Measurements from ENCODE around the gene ZNF184.

Gene ZNF184

GRCh38 chr6:27479319-27480182 is 6.6 kb upstream of the ZNF184 start:
- peak; percentile 70 to 91 (median 81) for DNase-seq (ENCODE audit: low read depth in 3 of 3, low spot score in 1 of 3)

GRCh38 chr6:27478706-27479318 is 5.9 kb upstream of the ZNF184 start:
- DNase-seq (ENCODE audit: low read depth in 3 of 3, low spot score in 1 of 3), result peak; percentile 69 to 82 (median 76)

GRCh38 chr6:27478141-27478705 is 5.3 kb upstream of the ZNF184 start:
- DNase-seq (ENCODE audit: low read depth in 3 of 3, low spot score in 1 of 3), result no peak

GRCh38 chr6:27477318-27478013 is 4.6 kb upstream of the ZNF184 start:
- DNase-seq (ENCODE audit: low read depth in 3 of 3, low spot score in 1 of 3), result no peak

GRCh38 chr6:27476090-27476489 is 3.2 kb upstream of the ZNF184 start:
- no peak for DNase-seq (ENCODE audit: low read depth in 3 of 3, low spot score in 1 of 3)

- no peak for DNase-seq (ENCODE audit: low read depth in 3 of 3, low spot score in 1 of 3)
These were observed 1.8 kb upstream of the ZNF184 start for GRCh38 chr6:27474672-27475071.

- DNase-seq (ENCODE audit: low read depth in 3 of 3, low spot score in 1 of 3), result no peak
These were observed 1.2 kb upstream of the ZNF184 start for GRCh38 chr6:27474172-27474465.

GRCh38 chr6:27472182-27472616 is 706 bp downstream of the ZNF184 start:
- peak in 2 of 3 donors; percentile 13 to 19 for DNase-seq (ENCODE audit: low read depth in 3 of 3, low spot score in 1 of 3)

- no peak for DNase-seq (ENCODE audit: low read depth in 3 of 3, low spot score in 1 of 3)
These were observed 1.4 kb downstream of the ZNF184 start for GRCh38 chr6:27471365-27472115.

GRCh38 chr6:27470023-27470422 is 2.9 kb downstream of the ZNF184 start:
- DNase-seq (ENCODE audit: low read depth in 3 of 3, low spot score in 1 of 3), result no peak

- no peak for DNase-seq (ENCODE audit: low read depth in 3 of 3, low spot score in 1 of 3)
These were observed 4.6 kb downstream of the ZNF184 start for GRCh38 chr6:27468334-27468733.

- no peak for DNase-seq (ENCODE audit: low read depth in 3 of 3, low spot score in 1 of 3)
These were observed 20.4 kb downstream of the ZNF184 start for GRCh38 chr6:27452496-27452897.

GRCh38 chr6:27451660-27452390 is 21.1 kb downstream of the ZNF184 start:
- no peak for DNase-seq (ENCODE audit: low read depth in 3 of 3, low spot score in 1 of 3)

- DNase-seq (ENCODE audit: low read depth in 3 of 3, low spot score in 1 of 3), result no peak
These were observed 24.4 kb downstream of the ZNF184 start for GRCh38 chr6:27448456-27448855.

- DNase-seq (ENCODE audit: low read depth in 3 of 3, low spot score in 1 of 3), result no peak
These were observed 30.0 kb downstream of the ZNF184 start for GRCh38 chr6:27442932-27443331.

- no peak for DNase-seq (ENCODE audit: low read depth in 3 of 3, low spot score in 1 of 3)
These were observed 31.9 kb downstream of the ZNF184 start for GRCh38 chr6:27441001-27441400.

GRCh38 chr6:27439371-27439770 is 33.5 kb downstream of the ZNF184 start:
- DNase-seq (ENCODE audit: low read depth in 3 of 3, low spot score in 1 of 3), result no peak

- no peak for DNase-seq (ENCODE audit: low read depth in 3 of 3, low spot score in 1 of 3)
These were observed 39.2 kb downstream of the ZNF184 start for GRCh38 chr6:27433714-27434113.

- no peak for DNase-seq (ENCODE audit: low read depth in 3 of 3, low spot score in 1 of 3)
These were observed 43.9 kb downstream of the ZNF184 start for GRCh38 chr6:27428966-27429365.

GRCh38 chr6:27428502-27428901 is 44.4 kb downstream of the ZNF184 start:
- DNase-seq (ENCODE audit: low read depth in 3 of 3, low spot score in 1 of 3), result no peak
